Activated effector memory CD4-positive, alpha-beta T cell treated with Interleukin-2 at 50 U/mL for 16 hours (primary cell): ENCODE data around the gene PGS1.

Experiments
- DNase-seq: peaks from one replicate; pipeline ENCODE4 v3.0.0-alpha.2; 2020

The PGS1 gene

DNA sequence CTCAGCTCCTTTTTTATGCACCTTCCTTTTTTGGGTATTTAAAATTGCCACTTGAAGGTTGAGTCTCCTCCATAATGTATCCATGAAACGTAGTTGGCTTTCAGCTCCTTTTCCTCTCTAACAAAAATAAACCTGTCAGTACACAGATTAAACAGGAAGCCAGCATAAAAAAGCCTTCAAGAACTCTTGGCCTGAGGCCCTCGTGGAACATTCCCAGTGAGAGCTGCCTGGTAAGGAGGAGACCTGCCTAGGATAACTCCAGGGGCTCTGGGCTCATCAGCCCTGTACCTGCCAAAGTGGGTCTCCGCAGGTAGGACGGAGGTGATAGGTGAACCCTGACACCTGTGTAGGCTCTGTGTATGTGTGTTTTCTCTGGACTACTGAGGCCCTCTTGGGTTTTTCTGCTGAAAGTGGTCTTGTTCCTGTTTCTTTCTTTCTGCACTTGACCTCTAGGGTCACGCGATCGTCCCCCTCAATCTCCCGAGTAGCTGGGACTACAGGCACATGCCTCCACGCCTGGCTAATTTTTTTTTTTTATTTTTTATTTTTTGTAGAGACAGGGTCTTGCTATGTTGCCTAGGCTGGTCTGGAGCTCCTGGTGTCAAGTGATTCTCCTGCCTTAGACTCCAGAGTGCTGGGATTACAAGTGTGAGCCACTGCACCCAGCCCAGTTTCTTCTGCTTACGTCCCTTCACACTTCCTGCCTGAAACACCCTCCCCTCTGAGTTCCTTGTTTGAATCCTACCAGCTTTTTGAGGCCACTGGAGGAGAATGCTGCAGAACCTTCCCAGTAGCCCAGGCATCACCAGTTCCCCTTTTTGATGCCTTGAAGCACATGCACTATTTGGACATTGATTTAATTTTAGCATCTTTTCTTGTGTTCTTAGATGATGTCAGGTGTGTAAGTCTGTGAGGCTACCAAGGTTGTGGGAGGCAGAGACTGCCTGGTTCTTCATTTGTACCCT, 9.8 kb downstream of the PGS1 start:
- no peak for DNase-seq

DNA sequence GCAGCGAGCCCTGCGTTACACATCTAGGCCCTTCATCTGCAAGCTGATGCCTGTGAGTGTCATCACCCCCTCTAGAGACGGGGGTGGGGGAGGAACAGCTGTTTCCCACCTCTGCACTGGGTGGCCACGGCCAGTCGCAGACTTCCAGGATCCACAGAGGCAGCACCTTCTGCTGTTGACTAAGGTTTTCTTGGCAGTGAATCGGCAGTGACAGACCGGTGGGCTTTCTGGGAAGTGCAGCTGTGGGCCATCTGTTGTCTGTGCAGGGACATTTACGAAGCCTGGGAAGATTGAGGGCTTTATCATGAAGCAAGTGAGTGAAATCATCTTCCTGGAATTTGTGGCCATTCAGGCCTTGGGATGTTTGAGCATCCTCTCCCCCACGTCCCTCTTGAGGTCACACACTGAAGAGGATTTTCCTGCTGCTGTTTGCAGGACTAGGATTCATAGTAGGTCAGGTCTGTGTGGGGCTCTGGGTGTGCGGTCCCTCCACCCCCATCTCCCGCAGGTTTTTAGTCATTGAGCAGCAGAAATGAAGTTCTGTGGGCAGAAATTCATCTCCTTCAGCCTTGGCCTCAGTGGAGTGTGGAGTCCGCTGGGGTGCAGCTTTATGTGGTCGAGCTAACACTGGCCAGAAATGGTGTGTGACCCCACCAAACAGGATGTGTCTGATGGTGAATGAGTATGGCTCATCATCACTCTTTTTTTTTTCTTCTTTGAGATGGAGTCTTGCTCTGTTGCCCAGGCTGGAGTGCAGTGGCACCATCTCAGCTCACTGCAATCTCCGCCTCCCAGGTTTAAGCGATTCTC, 12.0 kb downstream of the PGS1 start:
- DNase-seq = no peak

GRCh38 chr17:78391051-78391431, 12.6 kb downstream of the PGS1 start:
- no peak for DNase-seq

DNA sequence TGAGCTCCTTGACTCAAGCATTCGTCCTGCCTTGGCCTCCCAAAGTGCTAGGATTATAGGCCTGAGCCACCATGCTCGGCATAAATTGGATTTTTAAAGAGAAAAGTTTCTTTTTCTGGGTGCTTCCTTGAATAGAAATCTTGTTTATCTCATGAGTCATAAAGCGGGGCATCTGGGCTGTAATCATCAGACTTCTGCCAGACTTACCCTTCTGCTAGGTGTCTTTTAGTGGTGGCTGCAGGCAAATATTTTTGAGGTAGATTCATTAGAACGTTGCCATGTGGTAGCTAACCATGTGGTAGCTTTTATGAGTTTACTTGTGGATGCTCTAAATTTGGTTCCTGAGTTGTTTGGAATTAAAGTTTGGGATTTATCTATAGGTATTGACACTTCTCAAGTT, 13.4 kb downstream of the PGS1 start:
- no peak for DNase-seq

DNA sequence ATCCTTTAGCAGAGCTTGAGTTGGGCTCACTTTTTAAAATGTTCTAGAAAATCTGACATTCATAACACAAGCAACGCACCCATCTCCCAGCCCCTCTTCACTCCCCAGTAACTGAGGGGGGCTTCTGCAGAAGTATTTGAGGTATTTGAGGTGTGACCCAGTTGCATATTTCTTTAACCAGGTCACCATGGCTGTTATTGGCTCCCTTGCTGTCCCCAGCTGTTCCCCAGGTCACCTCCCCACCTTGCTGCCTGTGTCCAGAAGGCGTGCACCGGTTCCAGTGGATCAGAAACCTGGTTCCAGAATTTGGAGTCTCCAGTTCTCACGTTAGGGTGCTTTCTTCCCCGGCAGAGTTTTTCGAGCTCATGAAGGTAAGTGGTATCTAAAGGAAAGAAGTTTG, 13.8 kb downstream of the PGS1 start:
- no peak for DNase-seq

DNA sequence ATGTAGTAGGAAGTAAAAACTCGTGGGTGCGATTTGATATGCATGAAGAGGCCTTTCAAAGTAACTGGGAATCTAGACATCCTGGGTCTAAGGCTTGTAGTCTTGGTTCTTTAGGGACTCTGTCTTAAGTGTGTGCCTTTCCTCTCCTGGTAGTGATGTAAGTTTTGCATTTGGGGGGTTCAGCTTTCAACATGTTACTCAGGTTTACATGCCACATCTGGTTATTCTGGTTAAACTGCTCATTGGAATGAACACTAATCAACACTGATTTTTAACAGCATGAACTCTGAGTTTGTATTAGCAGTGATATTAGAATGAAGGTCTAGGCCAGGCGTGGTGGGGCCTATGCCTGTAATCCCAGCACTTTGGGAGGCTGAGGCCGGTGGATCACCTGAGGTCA, 15.1 kb downstream of the PGS1 start:
- no peak for DNase-seq

DNA sequence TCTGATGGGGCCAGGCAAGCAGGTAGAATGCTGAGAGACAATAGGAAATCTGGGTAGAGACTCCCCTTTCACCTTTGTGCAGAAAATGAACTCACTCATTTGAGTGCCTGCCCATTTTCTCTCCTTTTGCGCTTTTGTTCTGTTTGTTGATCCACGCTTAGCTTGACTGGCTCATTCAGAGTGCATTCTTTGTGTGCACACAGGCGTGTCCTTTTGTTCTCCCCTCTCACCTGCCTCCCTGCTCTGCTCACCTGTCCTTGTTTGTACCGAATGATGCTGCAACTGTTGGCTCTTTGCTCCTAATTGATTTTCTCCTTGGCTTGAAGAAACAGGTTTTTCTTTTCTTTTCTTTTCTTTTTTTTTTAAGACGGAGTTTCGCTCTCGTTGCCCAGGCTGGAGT, 15.8 kb downstream of the PGS1 start:
- no peak for DNase-seq

- DNase-seq = no peak
Observed at GRCh38 chr17:78395155-78395554, 16.7 kb downstream of the PGS1 start.

DNA sequence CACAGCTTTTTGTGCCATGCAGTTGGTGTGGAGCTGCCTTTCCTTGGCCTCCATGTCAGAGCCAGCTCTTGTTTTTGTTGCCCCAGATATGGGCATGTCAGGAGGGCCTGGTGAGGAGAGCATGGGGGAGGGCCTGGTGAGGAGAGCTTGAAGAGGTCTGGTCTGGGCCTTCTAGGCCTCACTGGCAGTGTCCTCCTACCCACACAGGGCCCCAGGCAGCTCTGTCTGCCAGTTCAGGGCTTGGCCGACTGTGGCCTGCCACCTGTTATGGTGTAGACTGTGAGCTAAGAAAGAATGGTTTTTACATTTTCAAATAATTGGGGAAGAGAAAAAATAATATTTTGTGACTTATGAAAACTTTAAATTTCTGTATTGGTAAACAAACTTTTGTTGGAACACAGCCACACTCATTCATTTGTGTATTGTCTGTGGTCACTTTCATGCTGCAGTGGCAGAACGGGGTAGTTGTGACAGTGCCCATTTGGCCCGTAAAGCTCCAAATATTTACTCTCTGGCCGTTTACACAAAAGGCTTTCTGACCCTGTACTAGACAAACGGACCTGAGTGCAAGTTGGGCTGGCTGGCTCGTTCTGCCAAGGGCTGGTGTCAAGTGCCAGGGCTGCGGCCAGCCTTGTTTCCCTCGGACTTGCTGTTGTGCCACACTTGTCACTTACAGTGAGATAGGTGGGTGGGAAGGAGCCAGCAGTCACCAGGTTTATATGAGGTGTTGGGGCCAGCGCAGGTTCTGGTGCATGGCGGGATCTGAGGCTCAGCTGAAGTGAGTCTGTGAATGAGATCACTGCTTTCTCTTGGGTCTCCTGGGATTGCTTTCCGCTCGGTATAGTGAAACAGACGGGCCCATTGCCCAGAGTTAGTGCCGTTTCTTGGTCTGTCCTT, 18.2 kb downstream of the PGS1 start:
- no peak for DNase-seq

DNA sequence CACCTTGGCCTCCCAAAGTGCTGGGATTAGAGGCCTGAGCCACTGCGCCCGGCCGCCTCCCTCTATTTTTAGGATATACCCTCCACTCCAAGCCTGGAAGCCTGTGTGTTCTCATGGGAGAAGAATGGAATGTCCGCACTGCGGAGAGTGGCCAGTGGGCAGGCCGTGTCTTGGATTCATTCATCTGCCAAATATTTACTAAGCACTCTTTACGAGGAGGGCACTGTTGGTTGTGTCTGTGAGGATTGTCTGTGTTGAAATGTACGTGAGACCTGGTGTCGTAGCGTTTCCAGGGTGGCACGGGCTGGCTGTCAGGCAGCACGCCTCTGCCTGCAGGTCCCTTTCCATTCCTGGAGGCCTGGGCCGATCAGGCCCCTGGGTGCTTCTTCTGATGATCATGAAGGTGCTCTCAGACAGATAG, 19.2 kb downstream of the PGS1 start:
- no peak for DNase-seq

GRCh38 chr17:78398390-78398789, 19.9 kb downstream of the PGS1 start:
- no peak for DNase-seq

DNA sequence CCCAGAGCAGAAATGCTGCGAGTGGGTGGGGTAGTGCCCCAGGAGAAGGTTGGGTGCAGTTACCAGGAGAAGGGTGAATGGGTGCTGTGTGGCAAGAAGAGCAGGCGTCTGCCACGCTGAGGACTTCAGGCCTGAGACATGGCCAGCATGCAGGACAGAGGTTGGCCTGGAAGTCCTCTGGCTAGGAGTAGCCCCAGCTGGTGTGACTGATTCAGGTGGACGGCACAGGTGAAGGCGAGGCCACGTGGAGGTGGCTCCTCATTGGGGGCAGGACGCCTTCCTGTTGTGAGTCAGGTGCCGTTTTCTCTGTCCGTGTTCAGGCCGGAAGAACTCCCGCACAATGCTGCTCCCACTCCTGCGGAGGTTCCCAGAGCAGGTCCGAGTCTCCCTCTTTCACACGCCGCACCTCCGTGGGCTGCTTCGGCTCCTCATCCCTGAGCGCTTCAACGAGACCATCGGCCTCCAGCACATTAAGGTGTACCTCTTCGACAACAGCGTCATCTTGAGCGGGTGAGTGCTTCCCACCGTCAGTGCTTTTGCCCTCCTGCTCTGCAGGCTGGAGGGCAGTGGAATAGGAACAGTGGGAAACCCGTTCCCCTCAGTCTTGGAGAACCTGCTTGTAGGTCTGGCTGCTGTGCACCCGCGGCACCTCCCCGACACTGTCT, 20.7 kb downstream of the PGS1 start:
- DNase-seq = no peak

DNA sequence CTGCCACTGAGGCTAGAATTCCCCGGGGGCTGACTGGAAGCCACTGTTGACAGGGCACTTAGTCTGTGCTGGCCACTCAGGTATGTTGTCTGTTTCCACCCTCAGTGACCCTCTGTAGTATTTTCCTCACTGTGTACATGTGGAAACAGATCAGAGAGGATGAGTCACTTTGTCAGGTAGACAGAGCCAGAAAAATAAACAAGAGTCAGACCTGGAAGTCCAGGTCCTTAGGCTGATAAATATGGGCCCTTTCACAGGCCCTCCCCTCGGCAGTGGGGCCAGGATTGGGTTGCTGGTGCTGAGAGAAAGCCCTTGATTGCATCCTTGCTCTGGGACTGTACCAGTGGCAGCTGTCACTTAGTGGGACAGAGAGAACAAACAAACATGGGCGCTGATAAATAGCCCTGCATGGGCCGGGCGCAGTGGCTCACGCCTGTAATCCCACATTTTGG, 21.3 kb downstream of the PGS1 start:
- DNase-seq = no peak

DNA sequence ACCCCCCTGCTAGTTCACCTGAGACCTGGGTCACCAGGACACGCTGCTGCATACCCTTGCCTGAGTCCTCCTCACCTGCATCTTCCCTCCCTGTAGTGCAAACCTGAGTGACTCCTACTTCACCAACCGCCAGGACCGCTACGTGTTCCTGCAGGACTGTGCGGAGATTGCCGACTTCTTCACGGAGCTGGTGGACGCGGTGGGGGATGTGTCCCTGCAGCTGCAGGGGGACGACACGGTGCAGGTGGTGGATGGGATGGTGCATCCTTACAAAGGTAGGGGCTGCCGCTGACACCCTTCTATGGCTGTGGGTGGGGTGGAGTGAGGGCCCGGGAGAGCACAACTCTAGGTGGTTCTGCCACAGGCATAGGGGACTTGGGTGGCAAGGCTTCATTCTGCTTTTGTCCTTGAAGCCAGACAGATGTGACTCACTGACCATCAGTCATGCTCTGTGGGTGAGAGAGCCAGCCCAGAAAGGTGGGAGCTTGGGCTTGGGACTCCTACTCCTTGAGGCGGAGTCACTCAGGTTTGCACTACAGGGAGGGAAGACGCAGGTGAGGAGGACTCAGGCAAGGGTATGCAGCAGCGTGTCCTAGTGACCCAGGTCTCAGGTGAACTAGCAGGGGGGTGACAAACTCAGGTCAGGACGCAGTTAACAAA, 22.3 kb downstream of the PGS1 start:
- DNase-seq = no peak

- DNase-seq = no peak
Observed at GRCh38 chr17:78401246-78401645, 22.8 kb downstream of the PGS1 start.

DNA sequence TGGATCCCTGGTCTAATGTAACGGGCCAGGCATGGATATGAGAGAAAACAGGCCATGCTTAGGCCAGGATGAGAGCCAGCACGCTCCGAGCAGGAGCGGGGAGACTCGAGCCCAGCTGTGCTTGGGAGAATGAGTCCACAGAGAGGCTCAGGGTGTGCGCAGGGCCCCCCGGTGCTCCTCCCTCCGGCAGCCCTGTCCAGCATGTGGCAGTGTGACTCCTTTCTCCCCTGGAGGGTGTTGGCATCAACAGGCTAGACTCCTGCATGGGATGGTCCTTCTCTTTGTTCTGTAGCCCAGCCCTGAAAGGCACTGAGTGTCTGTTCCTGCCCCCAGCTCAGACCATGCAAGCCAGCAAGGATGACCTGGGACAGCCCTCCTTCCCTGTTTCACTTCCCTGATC, 23.4 kb downstream of the PGS1 start:
- no peak for DNase-seq

GRCh38 chr17:78403822-78404221, 25.4 kb downstream of the PGS1 start:
- no peak for DNase-seq

- no peak for DNase-seq
Observed at GRCh38 chr17:78406396-78406795, 27.9 kb downstream of the PGS1 start.

GRCh38 chr17:78406920-78407319, 28.5 kb downstream of the PGS1 start:
- DNase-seq = no peak

DNA sequence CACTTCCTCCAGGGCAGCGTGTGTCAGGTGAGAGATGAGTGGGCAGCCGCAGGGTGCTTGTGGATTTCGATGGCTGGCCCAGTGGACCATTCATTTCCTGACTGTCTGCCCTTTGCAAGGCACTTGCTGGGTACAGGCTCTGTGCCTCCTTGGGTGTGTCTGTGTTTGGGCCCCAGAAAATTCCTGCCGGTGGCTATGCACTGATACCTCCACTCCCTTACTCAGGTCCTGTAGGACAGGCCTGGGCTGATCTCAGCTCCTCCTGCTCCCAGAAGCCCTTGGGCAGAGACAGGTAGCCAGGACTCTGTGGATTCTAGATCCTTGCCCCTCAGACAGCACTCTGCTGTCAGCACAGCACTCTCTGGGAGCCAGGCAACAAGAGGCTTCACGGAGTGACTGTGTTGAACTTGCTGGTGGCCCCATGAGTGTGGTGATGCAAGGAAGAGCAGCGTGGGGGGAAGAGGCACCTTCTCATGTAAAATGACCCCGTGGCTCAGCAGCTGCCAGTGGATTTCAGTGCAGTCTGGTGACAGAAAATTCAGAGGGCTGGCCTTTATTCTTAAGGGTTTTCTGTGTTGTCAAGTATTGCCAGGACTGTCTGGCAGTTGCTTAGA, 29.0 kb downstream of the PGS1 start:
- no peak for DNase-seq

DNA sequence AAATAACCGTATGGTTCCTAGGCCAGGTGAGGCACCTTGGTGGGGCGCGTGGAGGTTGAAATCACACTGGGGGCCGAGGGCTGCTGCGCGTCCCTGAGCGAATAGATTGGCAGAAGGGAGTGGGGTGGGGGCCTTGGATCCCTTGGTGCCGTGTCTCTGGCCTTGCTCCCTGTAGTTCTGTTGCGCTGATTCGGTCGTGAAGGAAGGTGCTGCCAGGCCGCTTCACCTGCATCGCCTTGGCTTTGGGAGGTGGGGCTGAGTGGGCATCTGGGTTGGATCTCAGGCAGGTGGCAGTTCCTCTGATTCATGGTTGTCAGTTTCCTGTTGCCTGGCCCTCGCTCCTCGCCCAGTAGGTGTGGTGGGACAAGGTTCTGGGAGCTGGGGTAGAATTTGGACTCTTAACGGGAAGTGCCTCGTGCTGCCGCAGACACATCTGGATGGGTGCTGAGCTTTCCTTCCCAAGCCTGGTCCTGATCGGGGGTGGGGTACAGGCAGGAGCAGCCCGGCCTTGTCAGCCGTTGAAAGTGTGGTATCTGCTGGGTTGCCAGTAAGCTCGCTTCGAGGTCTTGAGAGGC, 30.1 kb downstream of the PGS1 start:
- DNase-seq = no peak
